GM12873 (cell line): ENCODE results near the gene MRPL10.

Experiments used
- TF ChIP-seq, protein P1 (sequence below): IDR thresholded peaks from 2 replicates; pipeline ENCODE4 v1.5.1; 2012; ENCODE audit warnings: low read depth, mild to moderate bottlenecking, moderate library complexity, low read length, control low read depth; ENCODE audit not compliant: insufficient read depth; ENCODE audit errors: missing control alignments

MRPL10 gene

DNA sequence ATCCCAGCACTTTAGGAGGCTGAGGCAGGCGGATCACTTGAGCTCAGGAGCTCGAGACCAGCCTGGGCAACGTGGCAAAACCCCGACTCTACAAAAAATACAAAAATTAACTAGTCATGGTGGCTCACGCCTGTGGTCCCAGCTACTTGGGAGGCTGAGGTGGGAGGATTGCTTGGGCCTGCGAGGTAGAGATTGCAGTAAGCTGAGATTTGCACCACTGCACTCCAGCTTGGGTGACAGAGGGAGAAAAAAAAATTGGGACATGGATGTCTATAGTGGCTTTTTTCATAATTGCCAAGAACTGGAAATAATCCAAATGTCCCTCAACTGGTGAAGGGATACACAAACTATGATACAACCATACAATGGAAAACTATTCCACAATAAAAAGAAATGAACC is 38.4 kb downstream of the MRPL10 start:
- TF ChIP-seq, protein P1, sequence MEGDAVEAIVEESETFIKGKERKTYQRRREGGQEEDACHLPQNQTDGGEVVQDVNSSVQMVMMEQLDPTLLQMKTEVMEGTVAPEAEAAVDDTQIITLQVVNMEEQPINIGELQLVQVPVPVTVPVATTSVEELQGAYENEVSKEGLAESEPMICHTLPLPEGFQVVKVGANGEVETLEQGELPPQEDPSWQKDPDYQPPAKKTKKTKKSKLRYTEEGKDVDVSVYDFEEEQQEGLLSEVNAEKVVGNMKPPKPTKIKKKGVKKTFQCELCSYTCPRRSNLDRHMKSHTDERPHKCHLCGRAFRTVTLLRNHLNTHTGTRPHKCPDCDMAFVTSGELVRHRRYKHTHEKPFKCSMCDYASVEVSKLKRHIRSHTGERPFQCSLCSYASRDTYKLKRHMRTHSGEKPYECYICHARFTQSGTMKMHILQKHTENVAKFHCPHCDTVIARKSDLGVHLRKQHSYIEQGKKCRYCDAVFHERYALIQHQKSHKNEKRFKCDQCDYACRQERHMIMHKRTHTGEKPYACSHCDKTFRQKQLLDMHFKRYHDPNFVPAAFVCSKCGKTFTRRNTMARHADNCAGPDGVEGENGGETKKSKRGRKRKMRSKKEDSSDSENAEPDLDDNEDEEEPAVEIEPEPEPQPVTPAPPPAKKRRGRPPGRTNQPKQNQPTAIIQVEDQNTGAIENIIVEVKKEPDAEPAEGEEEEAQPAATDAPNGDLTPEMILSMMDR: no peak

DNA sequence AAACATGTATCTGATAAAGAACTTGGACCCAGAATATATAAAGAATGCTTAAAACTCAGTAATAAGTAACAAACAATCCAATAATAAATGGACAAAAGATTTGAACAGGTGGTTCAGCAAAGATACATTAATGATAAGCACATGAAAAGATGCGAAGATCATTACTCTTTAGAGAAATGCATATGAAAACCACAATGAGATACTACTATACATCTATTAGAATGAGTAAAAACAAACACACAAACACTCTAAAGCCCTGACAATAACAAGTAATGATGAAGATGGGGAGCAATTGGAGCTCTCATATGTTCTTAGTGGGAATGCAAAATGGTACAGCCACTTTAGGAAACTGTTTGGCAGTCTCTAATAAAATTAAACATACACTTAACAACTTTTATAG is 38.9 kb downstream of the MRPL10 start:
- TF ChIP-seq, protein P1: no peak

DNA sequence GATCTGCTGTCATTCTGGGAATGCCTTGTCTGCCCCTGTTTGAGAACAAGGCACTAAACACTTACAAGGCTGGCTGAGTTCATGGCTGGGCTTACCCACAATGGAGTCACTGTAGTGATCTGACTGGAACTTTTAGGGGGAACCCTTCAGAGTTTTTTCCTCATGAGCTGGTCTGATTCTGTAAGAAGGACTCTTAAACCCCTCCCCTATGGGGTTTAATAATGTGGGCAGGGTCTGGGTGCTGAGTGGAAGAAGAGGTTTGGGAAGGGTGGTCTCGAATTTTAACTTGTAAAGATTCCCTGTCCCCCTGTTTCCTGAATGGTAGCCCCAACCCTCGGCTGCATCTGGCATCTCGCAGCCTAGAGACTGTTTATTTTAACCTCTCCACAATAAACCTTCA is 40.3 kb downstream of the MRPL10 start:
- TF ChIP-seq, protein P1: no peak

DNA sequence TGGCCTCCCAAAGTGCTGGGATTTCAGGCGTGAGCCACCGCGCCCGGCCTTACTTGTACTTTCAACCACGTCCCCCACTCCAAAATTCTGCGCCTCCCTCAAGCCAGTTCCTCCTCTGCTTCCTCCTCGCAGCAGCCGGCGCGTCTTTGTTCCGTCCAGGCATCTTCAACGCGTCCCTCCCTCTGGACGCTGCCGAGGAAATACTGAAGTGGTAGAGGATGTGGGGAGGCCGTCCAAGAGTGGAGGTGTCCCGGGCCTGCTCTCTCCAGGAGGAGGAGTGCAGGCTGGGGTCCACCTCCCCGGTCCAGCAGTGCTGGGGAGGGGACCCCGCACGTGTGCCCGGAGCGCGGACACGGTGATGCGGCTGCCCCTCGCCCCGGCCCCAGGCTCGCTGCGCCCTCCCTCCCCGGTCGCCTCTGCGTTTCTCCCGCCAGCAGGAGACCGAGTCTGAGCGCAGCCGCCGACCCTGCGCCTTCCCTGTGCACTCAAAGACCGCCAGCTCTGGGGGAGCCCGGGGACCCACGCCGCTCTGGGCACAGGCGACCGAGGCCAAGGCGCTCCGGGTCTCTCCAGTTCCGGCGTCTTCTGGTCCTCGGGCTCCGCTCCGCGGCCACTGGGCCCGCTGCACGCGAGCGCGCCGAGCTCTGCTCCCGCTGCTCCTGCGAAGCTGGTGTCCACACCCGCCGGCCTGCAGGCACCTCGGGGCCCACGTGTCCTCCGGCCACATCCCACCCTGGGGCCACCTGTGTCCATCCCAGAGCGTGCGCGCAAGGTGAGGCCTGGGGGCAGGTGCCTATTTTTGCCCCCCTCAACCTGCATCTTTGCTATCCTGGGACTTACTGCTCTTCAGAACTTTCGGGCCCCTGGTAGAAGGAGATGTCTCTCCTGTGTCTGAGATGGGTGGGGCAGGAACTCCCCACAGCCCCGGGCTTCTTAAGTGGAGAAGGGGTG is 41.5 kb downstream of the MRPL10 start:
- TF ChIP-seq, protein P1: peak; percentile 61

DNA sequence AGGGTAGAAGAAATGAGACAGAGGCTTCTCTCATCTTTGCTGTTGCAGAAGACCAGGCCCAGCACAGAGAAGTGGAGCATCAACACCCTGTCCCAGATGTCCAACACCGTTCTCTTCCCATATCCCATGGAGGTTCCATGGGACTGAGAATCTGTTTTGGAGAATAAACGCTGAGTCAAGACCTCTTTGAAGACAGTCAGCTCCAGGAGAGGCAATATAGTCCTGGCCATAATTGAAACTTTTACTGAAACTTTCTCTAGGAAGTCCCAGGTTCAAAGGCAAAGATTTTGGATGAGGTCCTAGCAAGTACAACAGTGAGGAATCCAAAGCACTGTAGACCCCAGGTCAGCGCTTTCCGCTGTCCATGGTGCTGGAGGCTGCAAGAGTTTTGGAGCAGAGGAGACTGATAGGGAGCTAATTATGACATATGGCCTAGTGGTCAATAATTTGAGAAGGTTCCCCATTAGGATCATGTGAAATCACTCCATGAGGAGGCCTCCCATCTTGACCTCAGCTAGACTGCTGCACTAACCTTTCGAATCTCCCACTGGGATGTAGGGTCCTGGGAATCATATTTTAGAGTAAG is 45.7 kb downstream of the MRPL10 start:
- TF ChIP-seq, protein P1: no peak

DNA sequence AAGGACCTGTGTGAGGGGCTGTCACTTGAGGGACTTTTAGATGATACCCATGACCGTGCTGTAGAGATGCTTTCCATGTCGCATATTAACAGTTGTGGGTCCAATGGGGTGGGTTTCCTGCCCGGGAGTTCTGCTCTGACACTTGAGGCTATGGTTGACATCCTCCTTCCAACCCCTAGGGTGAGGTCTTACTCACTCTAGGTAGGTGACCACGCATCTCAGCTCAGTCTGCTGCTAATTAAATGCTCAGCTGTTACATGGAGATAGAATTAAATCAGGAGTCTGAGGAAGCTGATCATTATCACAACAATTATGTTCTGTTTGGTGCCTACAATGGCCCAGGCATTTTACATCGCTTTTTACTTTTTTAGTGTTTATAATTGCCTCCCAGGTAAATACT is 49.9 kb downstream of the MRPL10 start:
- TF ChIP-seq, protein P1: no peak

DNA sequence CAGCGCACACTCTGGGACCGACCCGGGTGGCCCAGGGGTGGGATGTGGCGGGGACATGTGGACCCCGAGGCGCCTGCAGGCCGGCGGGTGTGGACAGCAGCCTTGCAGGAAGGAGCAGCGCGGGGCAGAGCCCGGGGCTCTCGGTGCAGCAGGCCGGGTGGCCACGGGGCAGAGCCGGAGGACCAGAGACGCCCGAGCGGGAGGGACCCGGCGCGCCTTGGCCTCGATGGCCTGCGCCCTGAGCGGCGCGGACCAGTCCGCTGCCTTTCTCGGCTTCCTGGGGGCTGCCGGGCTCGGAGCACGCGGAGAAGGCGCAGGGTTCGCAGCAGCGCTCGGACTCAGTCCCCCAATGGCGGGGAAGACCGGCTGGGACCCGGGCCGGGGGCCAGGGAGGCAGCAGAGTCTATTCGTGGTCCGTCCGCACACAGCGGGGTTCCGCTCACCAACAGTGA is 53.1 kb downstream of the MRPL10 start:
- TF ChIP-seq, protein P1: no peak
